Subcutaneous adipose tissue (tissue), 4 donors: Measurements from ENCODE around the gene COMMD10. TPM values are rescaled to one million over a fixed set of nuclear protein-coding genes. Genes with fewer than 3 reads are reported as not detected.

Source experiments
- CTCF ChIP-seq: fragments of 450-650 bp; IDR thresholded peaks from one replicate; pipeline ENCODE4 v1.5.1; 2016; ENCODE audit warnings: low read depth, mild to moderate bottlenecking, control low read depth, antibody characterized with exemption, moderate library complexity
- total RNA-seq, 4 donors: library from RNA; depleted of rRNA; stranded (reverse); fragments of >200 nt; gene quantifications; one replicate each; pipeline ENCODE4 v1.1.0, GENCODE V29; 2016

The COMMD10 gene
- total RNA-seq, 4 donors from 2014 or later: 25.2 to 58.2 (median 38.8) TPM

GRCh38 chr5:116303340-116303739, 218.5 kb downstream of the COMMD10 start:
- TF ChIP-seq CTCF: no peak

GRCh38 chr5:116303810-116304209, 219.0 kb downstream of the COMMD10 start:
- no peak for TF ChIP-seq CTCF

- no peak for TF ChIP-seq CTCF
Measured at GRCh38 chr5:116305899-116306298, 221.1 kb downstream of the COMMD10 start.

- TF ChIP-seq CTCF: no peak
Measured at GRCh38 chr5:116306846-116307245, 222.0 kb downstream of the COMMD10 start.

GRCh38 chr5:116308391-116308790, 223.6 kb downstream of the COMMD10 start:
- no peak for TF ChIP-seq CTCF

GRCh38 chr5:116313366-116313765, 228.5 kb downstream of the COMMD10 start:
- no peak for TF ChIP-seq CTCF

GRCh38 chr5:116315531-116315930, 230.7 kb downstream of the COMMD10 start:
- no peak for TF ChIP-seq CTCF
